K562 (cell line): ENCODE results near the gene DHCR24. TPM values are rescaled to one million over a fixed set of nuclear protein-coding genes. Genes with fewer than 3 reads are reported as not detected.

ENCODE experiments used
- ATAC-seq: fragments of 200-7000 bp; cut with Tn5 transposase; 3 replicates; pipeline ENCODE4 v1.9.1; 2020; ENCODE audit warnings: moderate library complexity
- BruUV-seq: library from RNA; stranded (reverse); fragments of 400-500 nt; replicated peaks from 2 replicates; lab custom pipeline; 2021; lab: Mats Ljungman, UMichigan
- CTCF ChIA-PET: fragments of 300-600 bp; formaldehyde crosslinking; extraction: SDS; loops from one replicate; lab custom pipeline; 2021; ENCODE audit warnings: low intra/inter-chr PET ratio; lab: Yijun Ruan, JAX
- POLR2A ChIA-PET: fragments of 300-600, 350-650 bp; sonication (Branson Sonifier 250); formaldehyde crosslinking; extraction: SDS; loops from one replicate; lab custom pipeline; 2021; ENCODE audit warnings: antibody characterized with exemption, inconsistent platforms; lab: Yijun Ruan, JAX
- DNase-seq, 4 experiments: peaks; one replicate each; pipeline versions ENCODE4 v3.0.0 to v3.0.0-alpha.2; 2011 to 2018; ENCODE audit warnings: low spot score in 3 of 4, mixed read lengths in 3 of 4; ENCODE audit errors: extremely low read depth in 1 of 4
- FAIRE-seq: peaks from 2 replicates; lab custom pipeline; 2011; peaks lifted over from hg19 to GRCh38; lab: Jason Lieb, UNC
- H2AFZ ChIP-seq: 2 replicates; pipeline ENCODE4 v1.6.0; 2011; ENCODE audit warnings: low read depth, low read length, control low read depth, inconsistent platforms
- H3K27ac ChIP-seq: fragments of 200-600 bp; 3 replicates; pipeline ENCODE4 v1.8.0; 2011; ENCODE audit warnings: low read depth, mild to moderate bottlenecking, control low read depth, inconsistent platforms, low read length, moderate library complexity, mixed read lengths; ENCODE audit errors: extremely low read depth
- H3K27me3 ChIP-seq, 2 experiments: fragments of 300-600 bp in 1 of 2; 2 replicates in 1 of 2; 3 replicates in 1 of 2; pipeline versions ENCODE4 v1.6.0 to v1.8.0; 2011; ENCODE audit warnings: inconsistent platforms in 2 of 2, low read length in 2 of 2, mild to moderate bottlenecking in 1 of 2, mixed read lengths in 1 of 2, moderate library complexity in 1 of 2; ENCODE audit not compliant: control insufficient read depth in 2 of 2, insufficient read depth in 2 of 2
- H3K36me3 ChIP-seq: fragments of 300-600 bp; 3 replicates; pipeline ENCODE4 v1.8.0; 2011; ENCODE audit warnings: mild to moderate bottlenecking, low read length, inconsistent platforms; ENCODE audit not compliant: control insufficient read depth, insufficient read depth
- H3K4me1 ChIP-seq, 2 experiments: fragments of 200-600 bp in 1 of 2; replicated peaks in 1 of 2; 2 replicates in 1 of 2; 3 replicates in 1 of 2; pipeline versions ENCODE4 v1.5.1 to v1.8.0; 2011; ENCODE audit warnings: inconsistent platforms in 2 of 2, low read length in 2 of 2, mild to moderate bottlenecking in 1 of 2, mixed read lengths in 1 of 2, moderate library complexity in 1 of 2; ENCODE audit not compliant: control insufficient read depth in 2 of 2, insufficient read depth in 2 of 2
- H3K4me2 ChIP-seq: 2 replicates; pipeline ENCODE4 v1.6.1; 2011; ENCODE audit warnings: low read length, control low read depth, inconsistent platforms, mixed read lengths; ENCODE audit not compliant: insufficient read depth
- H3K4me3 ChIP-seq: fragments of 200-600 bp; sonication (generic), shearing (Covaris generic); 2 replicates; pipeline ENCODE4 v1.5.1; 2016; ENCODE audit warnings: control low read depth, inconsistent platforms
- H3K79me2 ChIP-seq: fragments of 200-600 bp; 3 replicates; pipeline ENCODE4 v1.8.0; 2011; ENCODE audit warnings: low read length, inconsistent platforms; ENCODE audit not compliant: control insufficient read depth, insufficient read depth
- H3K9ac ChIP-seq, 2 experiments: 2 replicates each; pipeline versions ENCODE4 v1.6.0 to v1.6.1; 2011; ENCODE audit warnings: low read depth in 2 of 2, low read length in 2 of 2, control low read depth in 1 of 2, inconsistent platforms in 1 of 2, mild to moderate bottlenecking in 1 of 2, mixed read lengths in 1 of 2; ENCODE audit not compliant: insufficient read depth in 1 of 2
- H3K9me1 ChIP-seq: one replicate; pipeline ENCODE4 v1.6.0; 2011; ENCODE audit warnings: inconsistent platforms, mild to moderate bottlenecking, low read length, moderate library complexity; ENCODE audit not compliant: control insufficient read depth, insufficient read depth
- H3K9me3 ChIP-seq: replicated peaks from 2 replicates; pipeline ENCODE4 v1.5.1; 2011; ENCODE audit warnings: low read depth, low read length, inconsistent platforms; ENCODE audit not compliant: control insufficient read depth, insufficient read depth
- H4K20me1 ChIP-seq: replicated peaks from 2 replicates; pipeline ENCODE4 v1.6.1; 2011; ENCODE audit warnings: low read length, inconsistent platforms, mixed read lengths; ENCODE audit not compliant: control insufficient read depth, insufficient read depth
- CUX1 ChIP-seq: fragments of 200-800 bp; sonication (Bioruptor generic); IDR thresholded peaks from 2 replicates; pipeline ENCODE4 v1.6.1; 2016; ENCODE audit warnings: missing genetic modification characterization, missing compliant biosample characterization
- PHF20 ChIP-seq: fragments of 450-650 bp; IDR thresholded peaks from 2 replicates; pipeline ENCODE4 v1.6.1; 2018; ENCODE audit not compliant: partially characterized antibody
- RBM17 ChIP-seq: fragments of 200-400 bp; formaldehyde crosslinking; IDR thresholded peaks from 2 replicates; pipeline ENCODE4 v1.6.1; 2017; ENCODE audit warnings: low read depth, mild to moderate bottlenecking, low read length, borderline replicate concordance
- ZNF316 ChIP-seq: fragments of 450-650 bp; IDR thresholded peaks from 2 replicates; pipeline ENCODE4 v1.6.1; 2016
- WGBS: fragments of 100-300 bp; shearing (Covaris generic); methylation state at CpG from one replicate; pipeline ENCODE4 v1.1.6; 2016; ENCODE audit warnings: low coverage, mixed read lengths; ENCODE audit not compliant: insufficient coverage; ENCODE audit errors: missing lambda C conversion rate; 5-methylcytosine and 5-hydroxymethylcytosine counted together
- in situ Hi-C: fragments of 300-500 bp; cut with MboI; formaldehyde crosslinking; loops from 4 replicates; pipeline ENCODE4 v1.15.0; 2018; ENCODE audit warnings: inconsistent platforms, mixed read lengths
- intact Hi-C: fragments of 100-400 bp; cut with micrococcal nuclease; formaldehyde crosslinking; loops from 2 replicates; pipeline ENCODE4 v1.14.2; 2022
- polyA plus RNA-seq, 8 experiments: library from polyadenylated mRNA; depleted of rRNA in 4 of 8; stranded (reverse) in 5 of 8; unstranded in 3 of 8; fragments of >200 nt; fragmentation: Nextera tagmentation in 2 of 8; fragmentation: Illumina TruSeq in 1 of 8; extraction: Ambion mirVana in 2 of 8; extraction: Trizol in 1 of 8; gene quantifications; 2 replicates each; pipeline versions ENCODE4 v1.2.1 to v1.2.3, GENCODE V29; 2011 to 2014; ENCODE audit warnings: inconsistent platforms in 1 of 8, missing spikeins in 1 of 8
- total RNA-seq, 7 experiments: library from RNA; depleted of rRNA in 6 of 7; stranded (reverse); fragments of >200 nt in 6 of 7; fragmentation: Illumina TruSeq in 2 of 7; extraction: Trizol in 2 of 7; gene quantifications; 2 replicates each; pipeline versions ENCODE4 v1.2.1 to v1.2.3, GENCODE V29; 2011 to 2021; ENCODE audit warnings: low replicate concordance in 1 of 7

The DHCR24 gene
- total and polyA plus RNA-seq, 9 of the 15 experiments (the other 6 are each of a cell fraction or from before 2014, with no cell fraction given), result 23.4 to 161 (median 79.9) TPM

- ChIA-PET CTCF (no interaction called here), POLR2A (interaction anchor here (2.2 kb wide), 1 partner anchor 10 kb away, joined by 5 read pairs; no protein-coding TSS in a partner anchor)
- Histone ChIP-seq H3K4me1 (no peaks in the 10 kb centered on the region), H3K9ac (no peak overlapping the region), H3K79me2 (no peaks in the 10 kb centered on the region), H3K9me3 (no peaks in the 10 kb centered on the region), H3K4me2 (no peak overlapping the region), H2AFZ (no peak overlapping the region), H3K27ac (no peak overlapping the region), H3K9me1 (no peaks in the 10 kb centered on the region), H4K20me1 (peaks cover 9% of the 10 kb centered on the region; the same call in 1 of the 2 replicates), H3K4me3 (no peak overlapping the region), H3K36me3 (no peaks in the 10 kb centered on the region), H3K27me3 (peaks cover 40 to 78% of the 10 kb centered on the region in 2 experiments)
- ATAC-seq (no peak), FAIRE-seq (no peak), DNase-seq (no peak)
- in situ Hi-C loops (no loop called here), intact Hi-C loops (no loop called here)
- 0% methylated on average over 10 of the region's 10 CpGs for WGBS
- TF ChIP-seq PHF20 (no peak), RBM17 (no peak), ZNF316 (no peak), CUX1 (CRISPR knock-in tag) (no peak)
- no TSS peak for BruUV-seq
Measured at GRCh38 chr1:54814126-54814498, 72.9 kb downstream of the DHCR24 start.
